ENCODE measurements around the gene ADAMTS14. TPM values are rescaled to one million over a fixed set of nuclear protein-coding genes. Genes with fewer than 3 reads are reported as not detected.

Gene ADAMTS14
- total RNA-seq, 1 experiment from 2014 or later = 0.91 TPM

DNA sequence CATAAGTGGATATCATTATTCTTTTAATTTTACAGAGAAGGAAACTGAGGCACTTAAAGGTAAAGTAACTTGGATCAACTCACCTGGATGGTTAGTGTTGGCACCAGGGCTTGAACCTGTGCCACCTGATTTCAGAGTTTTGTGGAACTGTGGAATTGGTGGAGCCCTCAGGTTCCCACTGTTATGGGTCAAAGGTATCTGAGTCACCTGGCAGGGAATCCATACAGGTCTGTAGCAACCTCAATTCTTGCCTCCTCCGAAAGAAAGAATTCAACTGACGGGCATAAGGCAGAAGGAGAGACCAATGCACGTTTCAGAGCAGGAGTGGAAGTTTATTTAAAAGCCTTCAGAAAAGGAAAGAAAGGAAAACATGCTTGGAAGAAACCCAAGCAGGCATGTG is 25.2 kb upstream of the ADAMTS14 start:
- no peaks in the 10 kb centered on the region for H3K27me3 ChIP-seq (ENCODE audit: low read length)
- TF ChIP-seq EZH2 (IDR thresholded peaks at IDR 0.05; ENCODE audit: low read length, unreplicated experiment) = no peak
- no TSS peak for BruUV-seq (replicated peaks)
- no peak overlapping the region for H3K4me2 ChIP-seq (ENCODE audit: low read length)
- H3K27ac ChIP-seq (ENCODE audit: low read length) = no peak overlapping the region
- DNase-seq (peak; percentile 67), ATAC-seq (no peak)
- no peak overlapping the region for H2AFZ ChIP-seq (ENCODE audit: low read length)
- intact Hi-C loops (cut with micrococcal nuclease) = no loop called here
- no peak overlapping the region for H3K4me3 ChIP-seq (ENCODE audit: low read length)
- H3K79me2 ChIP-seq (ENCODE audit: low read length) = no peaks in the 10 kb centered on the region
- H4K20me1 ChIP-seq (ENCODE audit: low read length) = no peaks in the 10 kb centered on the region
- H3K9me3 ChIP-seq (ENCODE audit: low read length) = 0 out of 2 replicates have a peak, but pooled peaks cover 9% of the 10 kb centered on the region
- H3F3A ChIP-seq (ENCODE audit: low read length, unreplicated experiment) = no peaks in the 10 kb centered on the region
- no peaks in the 10 kb centered on the region for H3K36me3 ChIP-seq (ENCODE audit: low read depth, low read length)
- CTCF ChIA-PET = no interaction called here
- POLR2A ChIA-PET (ENCODE audit: unreplicated experiment) = no interaction called here
- no peaks in the 10 kb centered on the region for H3K9me2 ChIP-seq (replicated peaks; ENCODE audit: low read length)
- H3K9ac ChIP-seq (ENCODE audit: low read length) = no peak overlapping the region
- peaks cover 28% of the 10 kb centered on the region for H3K4me1 ChIP-seq (ENCODE audit: insufficient read depth, low read length)

DNA sequence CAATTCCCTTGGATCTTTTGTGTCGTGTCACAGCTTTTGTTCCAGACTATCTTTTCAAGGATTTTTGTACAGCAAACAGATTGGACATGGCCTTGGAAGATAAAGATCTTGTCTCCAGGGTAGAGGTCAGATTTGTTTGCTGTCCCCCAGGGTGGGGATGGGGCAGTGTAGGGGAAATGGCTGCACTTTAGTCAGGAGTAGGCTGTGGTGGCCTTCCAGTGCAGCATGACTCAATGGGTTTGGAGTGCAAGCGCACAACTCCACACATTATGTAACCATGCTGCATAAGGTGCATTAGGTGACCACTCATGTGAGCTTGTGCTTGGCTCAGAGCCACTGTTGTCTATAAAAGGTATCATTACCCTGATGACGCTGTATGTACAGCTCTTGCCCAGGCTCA is 23.9 kb upstream of the ADAMTS14 start:
- H3K9ac ChIP-seq (ENCODE audit: low read length) = no peak overlapping the region
- BruUV-seq (replicated peaks) = no TSS peak
- TF ChIP-seq EZH2phosphoT487 (IDR thresholded peaks at IDR 0.05; ENCODE audit: borderline replicate concordance, low read length) (no peak), EZH2 (IDR thresholded peaks at IDR 0.05; ENCODE audit: low read length, unreplicated experiment) (no peak)
- TF ChIP-seq, protein P1, sequence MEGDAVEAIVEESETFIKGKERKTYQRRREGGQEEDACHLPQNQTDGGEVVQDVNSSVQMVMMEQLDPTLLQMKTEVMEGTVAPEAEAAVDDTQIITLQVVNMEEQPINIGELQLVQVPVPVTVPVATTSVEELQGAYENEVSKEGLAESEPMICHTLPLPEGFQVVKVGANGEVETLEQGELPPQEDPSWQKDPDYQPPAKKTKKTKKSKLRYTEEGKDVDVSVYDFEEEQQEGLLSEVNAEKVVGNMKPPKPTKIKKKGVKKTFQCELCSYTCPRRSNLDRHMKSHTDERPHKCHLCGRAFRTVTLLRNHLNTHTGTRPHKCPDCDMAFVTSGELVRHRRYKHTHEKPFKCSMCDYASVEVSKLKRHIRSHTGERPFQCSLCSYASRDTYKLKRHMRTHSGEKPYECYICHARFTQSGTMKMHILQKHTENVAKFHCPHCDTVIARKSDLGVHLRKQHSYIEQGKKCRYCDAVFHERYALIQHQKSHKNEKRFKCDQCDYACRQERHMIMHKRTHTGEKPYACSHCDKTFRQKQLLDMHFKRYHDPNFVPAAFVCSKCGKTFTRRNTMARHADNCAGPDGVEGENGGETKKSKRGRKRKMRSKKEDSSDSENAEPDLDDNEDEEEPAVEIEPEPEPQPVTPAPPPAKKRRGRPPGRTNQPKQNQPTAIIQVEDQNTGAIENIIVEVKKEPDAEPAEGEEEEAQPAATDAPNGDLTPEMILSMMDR (conservative IDR thresholded peaks at IDR 0.05; ENCODE audit: low read depth, low read length) = no peak
- no peaks in the 10 kb centered on the region for H4K20me1 ChIP-seq (ENCODE audit: low read length)
- ChIA-PET POLR2A (ENCODE audit: unreplicated experiment) (no interaction called here), CTCF (no interaction called here)
- H3K27ac ChIP-seq (ENCODE audit: low read length) = peak overlapping the region; percentile 69; the same call in 1 of the 2 replicates
- H3K4me3 ChIP-seq (ENCODE audit: low read length) = no peak overlapping the region
- no peak overlapping the region for H3K4me2 ChIP-seq (ENCODE audit: low read length)
- H3K9me3 ChIP-seq (ENCODE audit: low read length) = 0 out of 2 replicates have a peak, but pooled peaks cover 9% of the 10 kb centered on the region
- intact Hi-C loops (cut with micrococcal nuclease) = no loop called here
- ATAC-seq (no peak), DNase-seq (peak; percentile 79)
- H3K4me1 ChIP-seq (ENCODE audit: insufficient read depth, low read length) = peaks cover 28% of the 10 kb centered on the region
- H3K27me3 ChIP-seq (ENCODE audit: low read length) = no peaks in the 10 kb centered on the region
- H3F3A ChIP-seq (ENCODE audit: low read length, unreplicated experiment) = no peaks in the 10 kb centered on the region
- no peaks in the 10 kb centered on the region for H3K79me2 ChIP-seq (ENCODE audit: low read length)
- no peaks in the 10 kb centered on the region for H3K9me2 ChIP-seq (replicated peaks; ENCODE audit: low read length)
- no peaks in the 10 kb centered on the region for H3K36me3 ChIP-seq (ENCODE audit: low read depth, low read length)
- no peak overlapping the region for H2AFZ ChIP-seq (ENCODE audit: low read length)

DNA sequence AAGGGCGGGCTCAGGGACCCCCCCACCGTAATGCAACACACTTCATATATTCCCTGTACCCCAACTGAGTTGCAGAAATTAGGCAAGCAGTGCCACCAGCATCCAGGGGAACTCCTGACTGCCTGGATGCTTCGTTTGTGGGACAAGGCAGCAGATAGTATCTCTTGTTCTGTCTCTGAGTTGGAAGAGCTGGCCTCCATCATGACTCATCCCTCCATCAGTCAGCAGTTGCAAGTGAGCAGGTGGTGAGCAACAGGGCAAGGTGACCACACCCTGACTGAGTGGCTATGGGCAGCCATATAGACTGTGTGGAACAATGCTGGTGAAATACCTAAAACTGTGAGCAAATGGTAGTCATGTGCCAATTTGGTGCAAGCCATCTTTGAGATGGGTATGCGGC is 22.8 kb upstream of the ADAMTS14 start:
- intact Hi-C loops (cut with micrococcal nuclease) = no loop called here
- Histone ChIP-seq H3K36me3 (ENCODE audit: low read depth, low read length) (no peaks in the 10 kb centered on the region), H3K27me3 (ENCODE audit: low read length) (no peaks in the 10 kb centered on the region), H2AFZ (ENCODE audit: low read length) (no peak overlapping the region), H3K9me3 (ENCODE audit: low read length) (0 out of 2 replicates have a peak, but pooled peaks cover 9% of the 10 kb centered on the region), H3F3A (ENCODE audit: low read length, unreplicated experiment) (no peaks in the 10 kb centered on the region), H3K4me2 (ENCODE audit: low read length) (peak overlapping the region; percentile 3), H3K4me1 (ENCODE audit: insufficient read depth, low read length) (peaks cover 28% of the 10 kb centered on the region), H3K27ac (ENCODE audit: low read length) (peak overlapping the region; percentile 69), H3K4me3 (ENCODE audit: low read length) (no peak overlapping the region), H3K79me2 (ENCODE audit: low read length) (no peaks in the 10 kb centered on the region), H4K20me1 (ENCODE audit: low read length) (no peaks in the 10 kb centered on the region), H3K9ac (ENCODE audit: low read length) (peak overlapping the region; percentile 3; the same call in 1 of the 2 replicates), H3K9me2 (replicated peaks; ENCODE audit: low read length) (no peaks in the 10 kb centered on the region)
- peak; percentile 100 for ATAC-seq
- CTCF ChIA-PET = interaction anchor here (0.6 kb wide), 1 partner anchor 167 kb away, joined by 3 read pairs; no protein-coding TSS in a partner anchor
- DNase-seq = peak; percentile 99
- no peak for TF ChIP-seq EZH2 (IDR thresholded peaks at IDR 0.05; ENCODE audit: low read length, unreplicated experiment)
- no peak for TF ChIP-seq EZH2phosphoT487 (IDR thresholded peaks at IDR 0.05; ENCODE audit: borderline replicate concordance, low read length)
- TF ChIP-seq, protein P1 (conservative IDR thresholded peaks at IDR 0.05; ENCODE audit: low read depth, low read length) = no peak
- BruUV-seq (replicated peaks) = no TSS peak
- POLR2A ChIA-PET (ENCODE audit: unreplicated experiment) = no interaction called here

Measured in PC-3 (cell line).